Activated naive CD4-positive, alpha-beta T cell treated with anti-CD3 and anti-CD28 coated beads, Interleukin-2, amount 50 U/mL, for 72 hours (primary cell): ENCODE results near the gene PDLIM4. TPM values are rescaled to one million over a fixed set of nuclear protein-coding genes. Genes with fewer than 3 reads are reported as not detected.

Source experiments
- ATAC-seq, 2 donors: fragments of 150-1000 bp; cut with Tn5 transposase; 2 replicates each; pipeline ENCODE4 v1.10.0; 2021; ENCODE audit warnings: mild to moderate bottlenecking in 2 of 2, moderate library complexity in 2 of 2
- DNase-seq, 2 donors: peaks; one replicate each; pipeline ENCODE4 v3.0.0; 2021 to 2022; ENCODE audit warnings: low spot score in 2 of 2
- H3K27ac Mint-ChIP-seq, 2 donors: one replicate each; pipeline ENCODE4 v1.8.0; 2022; ENCODE audit warnings: mild to moderate bottlenecking in 2 of 2, mixed read lengths in 2 of 2
- H3K36me3 Mint-ChIP-seq, 2 donors: one replicate each; pipeline ENCODE4 v1.8.0; 2022; ENCODE audit warnings: mixed read lengths in 2 of 2
- H3K9me3 Mint-ChIP-seq, 2 donors: one replicate each; pipeline ENCODE4 v1.8.0; 2022; ENCODE audit warnings: mixed read lengths in 2 of 2
- total RNA-seq, 2 donors: library from RNA; stranded (reverse); gene quantifications; one replicate each; pipeline ENCODE4 v1.2.3, GENCODE V29; 2022

PDLIM4 gene
- total RNA-seq, 2 donors from 2014 or later = not detected

DNA sequence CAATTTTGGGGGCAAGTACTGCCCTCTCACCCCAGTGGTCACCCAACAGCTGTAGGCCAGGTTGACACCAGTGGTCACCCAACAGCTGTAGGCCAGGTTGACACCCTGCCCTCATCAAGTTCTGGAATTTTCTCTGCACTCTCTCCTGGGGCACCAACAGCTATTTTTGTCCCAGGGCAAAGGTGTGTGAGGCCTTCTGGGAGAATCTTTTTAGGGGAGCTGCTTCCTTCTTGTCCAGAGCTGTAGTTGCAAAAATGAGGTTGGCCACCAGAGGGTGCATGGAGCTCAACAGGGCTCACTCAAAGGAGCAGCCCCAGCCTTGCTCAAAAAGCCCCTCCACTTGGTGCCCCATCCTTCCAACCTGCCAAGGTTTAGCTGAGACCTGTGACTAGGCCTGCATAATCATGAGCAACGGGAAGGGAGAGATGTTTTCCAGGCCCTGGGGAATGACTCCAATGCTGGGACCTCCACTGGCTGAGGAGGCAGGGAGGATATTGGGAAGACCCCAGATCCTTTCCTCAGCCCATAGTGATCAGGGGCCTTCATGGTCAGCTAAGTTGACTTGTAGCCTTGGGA, 19.2 kb upstream of the PDLIM4 start:
- Mint-ChIP-seq H3K9me3 (peaks cover 0 to 5% of the 10 kb centered on the region in 2 donors), H3K36me3 (peaks cover 6 to 7% of the 10 kb centered on the region in 2 donors), H3K27ac (no peak overlapping the region)
- DNase-seq = peak; percentile 68 to 85
- peak; percentile 64 to 71 for ATAC-seq

DNA sequence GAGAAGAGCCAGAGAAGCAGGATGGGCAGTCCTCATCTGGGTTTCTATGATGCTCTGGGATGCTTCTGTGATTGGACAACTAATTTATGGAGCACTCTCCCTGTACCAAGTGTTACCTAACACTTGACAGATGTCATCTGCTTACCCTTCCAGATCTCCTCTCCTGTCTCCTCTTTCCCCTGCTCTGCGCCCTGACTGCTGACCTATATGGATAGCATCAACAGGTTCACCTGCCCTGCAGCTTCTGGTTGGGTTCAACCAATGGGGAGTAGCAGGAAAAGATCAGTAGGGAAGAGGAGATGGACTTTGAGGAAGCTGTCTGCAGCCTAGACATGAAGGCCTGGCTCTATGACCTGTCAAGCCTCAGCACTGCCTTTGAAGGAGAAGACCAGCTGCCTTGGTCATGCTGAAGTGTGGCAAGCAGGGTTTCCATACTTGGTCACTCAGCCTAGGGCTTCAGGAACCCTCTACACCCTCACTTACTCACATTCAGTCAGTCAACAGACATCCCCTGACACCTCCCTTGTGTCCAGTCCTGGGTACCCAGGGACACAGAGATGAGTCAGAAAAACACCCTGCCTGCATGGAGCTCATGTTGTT, 18.5 kb upstream of the PDLIM4 start:
- Mint-ChIP-seq H3K36me3 (peaks cover 11 to 13% of the 10 kb centered on the region in 2 donors), H3K27ac (no peak overlapping the region), H3K9me3 (peaks cover 3 to 10% of the 10 kb centered on the region in 2 donors)
- DNase-seq (peak in 1 of 2 donors; percentile 16), ATAC-seq (no peak)

DNA sequence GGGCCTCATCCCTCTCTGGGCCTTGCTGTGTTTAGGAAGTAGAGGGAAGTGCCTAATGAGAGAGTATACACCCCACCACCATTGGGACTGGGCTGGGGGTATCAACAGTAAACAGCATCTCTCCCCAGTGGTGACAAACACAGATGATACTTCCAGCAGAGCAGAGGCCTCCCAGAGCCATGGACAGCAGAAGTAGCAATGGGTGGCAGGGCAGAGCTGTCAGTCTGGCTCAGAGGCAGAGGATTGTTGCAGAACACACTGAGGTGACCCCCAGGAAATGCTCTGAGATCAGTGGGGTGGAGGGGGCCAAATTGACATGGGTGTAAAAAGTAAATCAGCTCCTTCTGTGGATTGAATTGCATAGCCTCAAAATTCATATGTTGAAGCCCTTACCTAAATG, 17.7 kb upstream of the PDLIM4 start:
- Mint-ChIP-seq H3K9me3 (peaks cover 9 to 14% of the 10 kb centered on the region in 2 donors), H3K36me3 (peaks cover 18 to 20% of the 10 kb centered on the region in 2 donors), H3K27ac (no peak overlapping the region)
- ATAC-seq (no peak), DNase-seq (peak in 1 of 2 donors; percentile 45)

DNA sequence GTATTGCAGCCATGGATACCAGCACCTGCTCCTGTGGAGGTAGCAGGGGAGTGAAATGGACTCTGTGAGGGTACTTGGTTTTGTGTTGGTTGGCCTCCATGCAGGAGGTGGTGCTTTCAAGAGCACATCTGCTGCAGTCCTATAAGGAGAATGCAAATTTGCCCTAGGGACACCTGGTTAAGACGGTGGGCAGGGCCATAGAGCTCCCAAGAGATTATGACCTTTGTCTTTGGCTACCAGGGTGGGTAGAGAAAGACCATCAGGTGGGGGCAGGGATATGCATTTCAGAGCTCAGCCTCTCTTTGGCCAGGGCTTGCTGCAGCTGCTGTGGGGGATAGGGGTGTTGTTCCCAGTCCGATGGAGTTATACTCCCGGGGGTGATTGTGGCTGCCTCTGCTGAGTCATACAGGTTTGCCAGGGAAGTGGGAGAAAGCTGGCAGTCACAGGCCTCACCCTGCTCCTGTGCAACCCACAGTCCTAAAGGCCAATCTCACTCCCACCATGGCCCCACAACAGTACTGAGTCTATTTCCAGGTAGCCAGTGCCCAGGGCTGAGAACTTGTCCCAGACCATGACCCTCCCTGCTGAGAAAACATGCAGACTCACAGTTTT, 14.0 kb upstream of the PDLIM4 start:
- Mint-ChIP-seq H3K27ac (no peak overlapping the region), H3K9me3 (peaks cover 12 to 35% of the 10 kb centered on the region in 2 donors), H3K36me3 (peaks cover 31% of the 10 kb centered on the region in 2 donors)
- DNase-seq = peak in 1 of 2 donors; percentile 25
- no peak for ATAC-seq

DNA sequence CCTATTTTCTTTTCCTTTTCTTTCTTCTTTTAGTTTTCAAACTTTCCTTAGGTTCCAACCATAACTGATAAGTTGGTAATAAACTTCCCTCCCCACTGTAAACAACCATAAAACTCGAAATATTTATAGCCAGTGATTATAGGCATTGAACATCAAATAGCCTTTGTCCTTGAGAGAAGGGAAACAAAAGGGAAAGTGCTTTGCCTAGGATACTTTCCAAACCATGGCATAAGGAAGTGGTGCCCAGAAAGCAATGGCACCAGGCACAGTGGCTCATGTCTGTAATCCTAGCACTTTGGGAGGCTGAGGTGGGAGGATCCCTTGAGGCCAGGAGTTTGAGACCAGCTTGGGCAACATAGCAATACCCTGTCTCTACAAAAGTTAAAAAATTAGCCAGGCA, 11.9 kb upstream of the PDLIM4 start:
- ATAC-seq = no peak
- no peak for DNase-seq
- Mint-ChIP-seq H3K9me3 (peaks cover 12 to 35% of the 10 kb centered on the region in 2 donors), H3K27ac (no peak overlapping the region), H3K36me3 (peaks cover 31% of the 10 kb centered on the region in 2 donors)

DNA sequence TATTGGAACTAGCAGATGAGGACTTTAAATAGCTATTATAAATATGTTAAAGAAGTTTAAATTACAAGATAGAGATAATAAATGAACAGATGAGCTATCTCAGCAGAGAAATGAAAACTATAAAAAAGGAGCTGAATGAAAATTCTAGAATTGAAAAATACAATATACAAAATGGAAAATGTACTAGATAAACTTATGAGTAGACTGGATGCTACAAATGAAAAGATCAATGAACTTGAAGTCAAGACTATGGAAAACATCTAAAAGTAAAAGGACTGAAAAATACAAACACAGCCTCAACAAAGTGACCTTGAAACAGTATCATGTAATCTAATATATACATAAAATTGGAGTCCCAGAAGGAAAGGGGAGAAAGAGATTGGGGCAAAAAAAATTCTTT, 10.7 kb upstream of the PDLIM4 start:
- Mint-ChIP-seq H3K27ac (no peak overlapping the region), H3K36me3 (peaks cover 31% of the 10 kb centered on the region in 2 donors), H3K9me3 (peaks cover 12 to 35% of the 10 kb centered on the region in 2 donors)
- DNase-seq = no peak
- ATAC-seq = no peak

DNA sequence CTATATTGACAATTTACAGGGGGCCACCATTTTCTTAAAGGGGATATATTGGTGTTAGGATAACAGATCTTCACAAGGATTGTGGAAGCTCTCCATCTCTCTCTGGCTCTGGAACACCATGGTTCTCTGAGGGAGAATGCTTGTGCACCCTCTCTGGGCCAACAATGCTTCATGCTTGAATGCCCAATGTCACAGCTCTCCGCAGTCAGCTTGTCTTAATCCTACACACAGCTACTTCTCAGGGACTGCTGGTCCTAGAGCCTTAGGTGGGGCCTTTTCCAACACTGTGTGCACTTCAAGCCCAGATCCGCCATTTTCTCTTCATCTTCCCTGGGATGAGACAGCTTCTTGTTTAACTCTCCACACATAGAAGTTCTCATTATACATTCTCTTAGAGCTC, 6.9 kb upstream of the PDLIM4 start:
- Mint-ChIP-seq H3K27ac (no peak overlapping the region), H3K9me3 (peaks cover 0 to 14% of the 10 kb centered on the region in 2 donors), H3K36me3 (peaks cover 5% of the 10 kb centered on the region in 2 donors)
- no peak for ATAC-seq
- peak in 1 of 2 donors; percentile 26 for DNase-seq

DNA sequence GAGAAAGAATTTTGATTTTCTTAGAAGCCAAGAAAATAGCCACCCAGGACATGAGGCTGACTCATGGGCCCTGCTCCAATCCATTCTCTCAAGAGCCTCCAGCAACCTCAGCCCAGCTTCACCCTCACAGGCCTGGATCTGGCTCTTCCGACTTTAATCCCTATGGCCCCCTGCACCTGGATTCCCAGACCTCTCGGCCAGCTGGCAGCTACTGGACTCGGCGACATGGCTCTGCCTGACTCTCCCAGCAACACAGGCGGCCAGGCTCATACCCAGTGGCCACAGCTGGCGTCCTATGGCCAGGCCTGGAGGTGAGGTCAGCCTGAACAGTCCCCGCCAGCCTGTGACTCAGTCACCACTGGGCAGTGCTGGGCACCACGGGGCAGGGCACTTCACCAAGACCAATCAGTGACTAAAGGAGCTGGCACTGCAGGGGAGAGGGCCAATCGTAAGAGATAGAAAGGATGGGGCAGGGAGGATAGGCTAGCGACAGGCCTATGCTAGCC, 6.2 kb upstream of the PDLIM4 start:
- Mint-ChIP-seq H3K9me3 (peaks cover 0 to 8% of the 10 kb centered on the region in 2 donors), H3K36me3 (no peaks in the 10 kb centered on the region), H3K27ac (no peak overlapping the region)
- peak in 1 of 2 donors; percentile 47 for DNase-seq
- no peak for ATAC-seq

DNA sequence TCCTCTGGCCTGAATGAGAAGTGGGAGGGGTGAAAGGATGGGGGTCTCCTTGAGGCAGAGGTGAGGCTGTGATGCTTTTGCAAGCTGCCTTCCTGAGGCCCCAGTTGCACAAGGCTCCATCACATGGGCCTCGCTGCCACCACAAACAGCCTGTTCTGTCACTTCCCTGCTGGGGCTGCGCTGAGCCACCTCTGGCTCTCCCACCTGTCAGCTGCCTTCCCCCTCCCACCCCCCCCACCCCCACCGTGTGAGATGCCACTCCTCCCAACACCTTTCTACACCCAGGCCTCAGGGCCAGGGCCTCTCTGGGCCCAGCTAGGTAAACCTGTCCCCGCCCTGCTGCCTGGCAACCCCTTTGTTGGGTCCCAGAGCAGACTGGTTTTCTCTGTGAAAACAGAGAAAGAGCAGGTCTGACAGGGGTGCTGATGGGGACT, 4.5 kb upstream of the PDLIM4 start:
- DNase-seq (peak in 1 of 2 donors; percentile 34), ATAC-seq (no peak)
- H3K36me3 Mint-ChIP-seq = no peaks in the 10 kb centered on the region
- H3K27ac Mint-ChIP-seq = no peak overlapping the region
- no peaks in the 10 kb centered on the region for H3K9me3 Mint-ChIP-seq

DNA sequence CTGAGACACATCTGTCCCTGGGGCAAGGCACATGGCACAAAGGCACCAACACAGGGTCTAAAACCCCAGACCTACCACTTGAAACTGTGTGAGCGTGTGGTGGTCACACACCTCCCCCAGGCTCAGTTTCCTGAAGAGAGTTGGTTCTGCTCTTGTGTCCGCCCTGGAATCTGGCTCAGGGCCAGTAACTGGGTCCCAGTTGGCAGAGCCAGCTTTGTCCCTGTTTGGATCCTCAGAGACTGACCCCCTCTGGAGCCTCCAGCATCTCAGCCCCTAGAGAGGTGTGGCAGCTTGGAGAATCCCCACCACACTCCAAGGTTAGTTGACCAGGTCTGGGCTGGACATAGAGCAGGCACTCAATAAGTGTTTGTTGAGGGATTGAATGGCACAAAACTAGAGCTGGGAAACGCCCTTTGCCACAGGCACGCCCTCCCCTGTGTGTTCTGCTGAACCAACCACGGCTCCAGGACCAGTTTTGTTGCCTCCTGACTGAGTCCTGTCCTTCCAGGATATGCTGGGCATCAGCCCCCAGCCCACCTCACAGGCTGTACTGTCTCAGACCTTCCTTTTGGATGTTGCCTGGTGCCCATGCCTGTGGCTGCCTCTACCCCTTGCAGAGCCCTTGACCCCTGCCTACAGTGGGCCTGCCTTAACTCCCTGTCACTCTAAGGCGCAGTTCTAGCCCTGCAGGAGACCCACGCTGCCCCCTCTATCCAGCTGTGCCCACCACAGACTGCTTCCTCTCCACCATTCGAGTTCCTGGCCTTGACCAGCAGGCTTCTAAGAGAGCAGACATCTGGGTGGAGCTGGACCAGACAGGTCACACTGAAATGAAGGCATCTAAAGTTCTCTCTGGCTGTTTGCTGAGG, 3.8 kb upstream of the PDLIM4 start:
- ATAC-seq (no peak), DNase-seq (peak in 1 of 2 donors; percentile 26)
- no peak overlapping the region for H3K27ac Mint-ChIP-seq
- no peaks in the 10 kb centered on the region for H3K36me3 Mint-ChIP-seq
- H3K9me3 Mint-ChIP-seq = no peaks in the 10 kb centered on the region

DNA sequence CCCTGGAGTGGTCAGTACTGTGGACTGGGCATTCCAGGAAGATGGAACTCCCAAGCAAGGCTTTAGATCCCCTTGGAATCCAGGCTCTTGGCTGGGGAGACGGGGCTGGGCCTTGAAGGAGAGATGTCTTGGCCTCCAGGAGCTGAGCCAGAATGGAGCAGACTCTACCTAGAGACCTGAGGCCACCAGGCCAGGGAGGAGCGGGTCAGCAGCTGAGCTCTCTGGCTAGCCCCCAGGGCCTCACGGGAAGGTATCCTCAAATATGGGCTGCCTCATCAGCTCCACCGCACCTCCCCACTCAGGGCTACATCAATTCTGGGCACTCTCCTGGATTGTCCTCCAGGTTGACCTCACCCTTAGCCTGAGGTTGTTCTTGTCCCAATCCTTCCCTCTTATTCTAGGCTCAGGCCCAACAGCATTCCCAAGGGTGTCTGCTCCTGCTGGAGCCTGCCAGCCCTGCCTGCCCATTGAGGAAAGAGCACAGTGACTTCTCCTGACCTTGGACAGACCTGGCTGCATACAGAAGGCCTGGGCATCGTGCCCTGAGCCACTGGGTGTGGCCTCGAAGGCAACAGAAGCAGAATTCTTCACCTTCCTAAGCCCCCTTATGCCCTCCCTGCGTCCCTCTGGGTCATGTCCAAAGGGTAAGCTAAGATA, 3.0 kb upstream of the PDLIM4 start:
- no peaks in the 10 kb centered on the region for H3K9me3 Mint-ChIP-seq

DNA sequence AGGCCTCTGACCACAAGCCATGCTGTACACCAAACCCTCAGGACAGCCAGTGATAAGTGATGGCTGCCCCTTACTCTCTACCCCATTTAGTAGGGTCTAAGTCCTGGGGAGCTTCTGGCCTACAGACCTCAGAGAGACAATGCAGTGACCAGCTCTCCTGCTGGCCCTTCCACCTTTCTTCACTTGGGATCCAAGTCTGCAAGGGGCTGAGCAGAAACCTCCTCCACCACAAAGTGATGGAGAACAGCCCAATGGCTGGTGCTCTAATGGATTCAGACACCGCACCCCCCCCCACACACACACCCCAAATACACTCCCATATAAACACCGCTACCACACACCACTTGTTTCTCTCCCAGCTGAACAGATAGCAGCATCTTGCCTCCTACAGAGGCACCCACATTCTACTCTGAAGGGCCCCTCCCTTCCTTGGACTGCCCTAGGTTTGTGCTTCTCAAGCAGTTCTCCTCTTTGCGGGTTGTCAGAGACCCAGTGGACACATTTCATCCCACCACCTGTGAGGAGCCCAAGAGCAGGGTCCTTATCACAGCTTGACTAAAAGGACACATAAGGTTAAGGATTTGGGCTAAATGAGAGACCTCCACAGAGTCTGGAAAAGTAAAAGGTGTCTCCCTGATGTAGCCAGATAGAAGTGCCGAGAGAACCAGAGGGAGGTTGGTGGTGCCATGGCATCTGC, 1.3 kb upstream of the PDLIM4 start:
- no peak for ATAC-seq
- no peaks in the 10 kb centered on the region for H3K36me3 Mint-ChIP-seq
- no peaks in the 10 kb centered on the region for H3K9me3 Mint-ChIP-seq
- no peak overlapping the region for H3K27ac Mint-ChIP-seq
- DNase-seq = peak in 1 of 2 donors; percentile 34

More for the DNA sequence above, 3.0 kb upstream of the PDLIM4 start:
- DNase-seq (peak in 1 of 2 donors; percentile 34), ATAC-seq (no peak)
- H3K36me3 Mint-ChIP-seq = no peaks in the 10 kb centered on the region
- no peak overlapping the region for H3K27ac Mint-ChIP-seq

DNA sequence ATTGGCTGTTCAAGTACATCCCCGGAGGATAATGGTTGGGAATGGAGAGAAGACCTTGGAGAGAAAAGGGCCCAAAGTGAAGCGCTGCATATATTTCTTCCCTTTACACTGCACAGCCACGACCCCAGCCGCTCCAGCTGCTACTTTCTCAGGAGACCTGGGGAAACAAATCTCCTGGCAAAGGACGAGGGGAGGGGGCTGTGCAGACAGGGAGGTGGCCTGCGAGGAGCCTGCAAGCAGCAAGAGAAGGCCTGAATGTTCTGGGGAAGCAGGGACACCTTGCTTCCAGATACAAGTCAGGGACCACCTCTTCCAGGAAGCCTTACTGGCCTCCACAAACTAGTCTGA, 739 bp upstream of the PDLIM4 start:
- ATAC-seq = no peak
- Mint-ChIP-seq H3K27ac (no peak overlapping the region), H3K9me3 (no peaks in the 10 kb centered on the region), H3K36me3 (no peaks in the 10 kb centered on the region)
- peak in 1 of 2 donors; percentile 49 for DNase-seq

DNA sequence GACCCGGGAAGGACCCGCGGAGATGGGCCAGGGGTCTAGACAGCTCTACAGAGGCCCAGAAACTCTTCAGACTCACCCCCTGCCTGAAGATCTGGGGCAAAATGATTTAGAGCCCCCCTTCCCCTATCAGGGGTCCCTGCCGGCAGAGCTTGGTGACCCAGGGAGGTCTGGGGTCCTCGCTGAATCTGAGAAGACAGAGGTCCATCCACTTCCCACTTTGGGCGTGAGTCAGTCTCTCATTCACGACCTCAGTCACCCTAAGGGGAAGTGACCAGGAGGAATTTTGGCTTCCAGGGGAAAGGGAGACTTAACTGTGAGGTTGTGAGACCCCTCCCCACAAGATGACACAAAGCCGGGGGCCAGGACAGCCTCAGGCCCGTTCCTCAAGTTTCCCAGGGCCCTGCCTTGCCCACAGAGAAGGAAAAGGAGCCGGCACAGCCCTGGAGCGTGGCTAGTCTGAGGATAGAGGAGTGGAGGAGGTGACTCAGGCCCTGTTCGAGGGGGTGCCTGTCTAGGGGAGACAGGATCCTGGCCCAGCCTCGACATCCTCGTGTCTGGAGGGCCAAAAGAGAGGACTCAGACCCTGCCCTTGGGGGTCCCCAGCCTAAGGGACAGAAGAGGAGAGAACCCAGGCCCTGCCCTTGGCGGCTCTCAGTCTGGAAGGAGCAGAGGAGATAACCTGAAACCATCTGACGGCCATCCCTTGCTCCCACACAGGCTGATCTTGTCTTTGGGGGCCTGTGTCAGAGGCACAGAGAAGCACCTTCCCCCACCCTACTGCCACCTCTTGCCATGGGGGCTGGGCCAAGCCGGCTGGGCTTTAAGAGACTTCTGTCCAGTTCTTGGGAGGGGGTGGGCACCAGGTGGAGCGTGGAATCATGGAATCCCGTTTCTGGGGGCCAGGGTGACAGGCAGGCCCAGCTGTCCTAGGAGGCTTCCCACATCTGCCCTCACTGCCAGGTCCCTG, 889 bp downstream of the PDLIM4 start:
- Mint-ChIP-seq H3K36me3 (no peaks in the 10 kb centered on the region), H3K9me3 (no peaks in the 10 kb centered on the region), H3K27ac (no peak overlapping the region)
- no peak for ATAC-seq
- peak in 1 of 2 donors; percentile 49 for DNase-seq
